Amygdala (tissue), 56 donors: ENCODE measurements around the gene C1orf94.

Source experiments
- DNase-seq, 56 donors: peaks; one replicate each; lab custom pipeline; 2025; lab: John Stamatoyannopoulos, UW

C1orf94 gene

GRCh38 chr1:34237151-34237815, 60.6 kb downstream of the C1orf94 start:
- DNase-seq, result no peak

GRCh38 chr1:34245967-34246366, 69.3 kb downstream of the C1orf94 start:
- DNase-seq, result no peak

GRCh38 chr1:34250342-34250741, 73.6 kb downstream of the C1orf94 start:
- DNase-seq, result no peak

GRCh38 chr1:34262023-34262853, 85.5 kb downstream of the C1orf94 start:
- DNase-seq, result no peak

- no peak for DNase-seq
Measured at GRCh38 chr1:34262921-34263320, 86.2 kb downstream of the C1orf94 start.

- DNase-seq, result no peak
Measured at GRCh38 chr1:34263406-34263805, 86.7 kb downstream of the C1orf94 start.

- no peak for DNase-seq
Measured at GRCh38 chr1:34265396-34265795, 88.7 kb downstream of the C1orf94 start.

- DNase-seq, result peak in 13 of 56 donors; percentile 8 to 65 (median 25)
Measured at GRCh38 chr1:34266127-34266951, 89.6 kb downstream of the C1orf94 start.

GRCh38 chr1:34267326-34267725, 90.6 kb downstream of the C1orf94 start:
- DNase-seq, result no peak

GRCh38 chr1:34268311-34268954, 91.7 kb downstream of the C1orf94 start:
- DNase-seq, result peak in 20 of 56 donors; percentile 1 to 74 (median 10)
